GM18517 (cell line): ENCODE results near the gene GRK7.
"Not testable (repeated sequence)": the region's sequence is repeated elsewhere in the genome, so short reads cannot be mapped to it uniquely, and the experiment has no call there.

ENCODE experiments used
- ATAC-seq: cut with Tn5 transposase; IDR thresholded peaks from one replicate; pipeline ENCODE4 v1.9.1; 2021; ENCODE audit warnings: mild to moderate bottlenecking, moderate library complexity; ENCODE audit not compliant: unreplicated experiment

GRK7 gene

GRCh38 chr3:141793476-141794260 is 30.5 kb downstream of the GRK7 start:
- no peak for ATAC-seq

- no peak for ATAC-seq
Observed at GRCh38 chr3:141795276-141795675, 32.1 kb downstream of the GRK7 start.

- no peak for ATAC-seq
Observed at GRCh38 chr3:141795741-141796080, 32.5 kb downstream of the GRK7 start.

- ATAC-seq: peak; percentile 99
Observed at GRCh38 chr3:141796081-141796888, 33.1 kb downstream of the GRK7 start.

GRCh38 chr3:141796889-141797781 is 33.9 kb downstream of the GRK7 start:
- ATAC-seq: no peak

GRCh38 chr3:141797819-141798447 is 34.7 kb downstream of the GRK7 start:
- ATAC-seq: no peak

- ATAC-seq: no peak
Observed at GRCh38 chr3:141798448-141798845, 35.2 kb downstream of the GRK7 start.

GRCh38 chr3:141802316-141803077 is 39.3 kb downstream of the GRK7 start:
- ATAC-seq: no peak

GRCh38 chr3:141803538-141803937 is 40.3 kb downstream of the GRK7 start:
- ATAC-seq: not testable (repeated sequence)

GRCh38 chr3:141804447-141804777 is 41.2 kb downstream of the GRK7 start:
- no peak for ATAC-seq

- no peak for ATAC-seq
Observed at GRCh38 chr3:141804778-141805639, 41.8 kb downstream of the GRK7 start.

GRCh38 chr3:141807277-141808033 is 44.2 kb downstream of the GRK7 start:
- ATAC-seq: no peak

- ATAC-seq: no peak
Observed at GRCh38 chr3:141808586-141808985, 45.4 kb downstream of the GRK7 start.

GRCh38 chr3:141810161-141810560 is 47.0 kb downstream of the GRK7 start:
- ATAC-seq: no peak

GRCh38 chr3:141811348-141811747 is 48.1 kb downstream of the GRK7 start:
- ATAC-seq: no peak

GRCh38 chr3:141812084-141812483 is 48.9 kb downstream of the GRK7 start:
- no peak for ATAC-seq

GRCh38 chr3:141812586-141812985 is 49.4 kb downstream of the GRK7 start:
- no peak for ATAC-seq
